ENCODE data around the gene USP20. TPM values are rescaled to one million over a fixed set of nuclear protein-coding genes. Genes with fewer than 3 reads are reported as not detected.

USP20 gene
- total RNA-seq, 2 experiments from 2014 or later, result 14.4 to 24.1 TPM

GRCh38 chr9:129873563-129874190 is 38.4 kb downstream of the USP20 start:
- Histone ChIP-seq H4K20me1 (ENCODE audit: insufficient read depth, low read length) (no peaks in the 10 kb centered on the region), H3K9me2 (ENCODE audit: insufficient read depth, low read length) (no peaks in the 10 kb centered on the region), H3K9me3 (ENCODE audit: low read length) (no peaks in the 10 kb centered on the region), H3K79me2 (ENCODE audit: insufficient read depth, low read depth, low read length) (no peaks in the 10 kb centered on the region), H3K27ac (ENCODE audit: low read depth, low read length, poor library complexity, severe bottlenecking) (no peak overlapping the region), H3K36me3 (ENCODE audit: insufficient read depth, low read length) (peaks cover 13% of the 10 kb centered on the region; the same call in 1 of the 2 replicates), H3K4me2 (ENCODE audit: low read length) (no peak overlapping the region), H3K4me1 (ENCODE audit: insufficient read depth, low read length, poor library complexity, severe bottlenecking) (no peaks in the 10 kb centered on the region), H2AFZ (ENCODE audit: low read length) (no peak overlapping the region), H3K4me3 (ENCODE audit: low read depth, low read length, poor library complexity, severe bottlenecking) (no peak overlapping the region)
- POLR2A ChIA-PET, result no interaction called here
- TF ChIP-seq EZH2phosphoT487 (IDR thresholded peaks at IDR 0.05; ENCODE audit: borderline replicate concordance, low read depth, low read length) (no peak), CTCF (conservative IDR thresholded peaks at IDR 0.05; ENCODE audit: low read length) (no peak)
- CTCF ChIA-PET (ENCODE audit: unreplicated experiment), result no interaction called here
- no TSS peak for BruUV-seq (replicated peaks)
- no peak for DNase-seq (ENCODE audit: low spot score)
- intact Hi-C loops (cut with micrococcal nuclease; ENCODE audit: unreplicated experiment), result no loop called here

DNA sequence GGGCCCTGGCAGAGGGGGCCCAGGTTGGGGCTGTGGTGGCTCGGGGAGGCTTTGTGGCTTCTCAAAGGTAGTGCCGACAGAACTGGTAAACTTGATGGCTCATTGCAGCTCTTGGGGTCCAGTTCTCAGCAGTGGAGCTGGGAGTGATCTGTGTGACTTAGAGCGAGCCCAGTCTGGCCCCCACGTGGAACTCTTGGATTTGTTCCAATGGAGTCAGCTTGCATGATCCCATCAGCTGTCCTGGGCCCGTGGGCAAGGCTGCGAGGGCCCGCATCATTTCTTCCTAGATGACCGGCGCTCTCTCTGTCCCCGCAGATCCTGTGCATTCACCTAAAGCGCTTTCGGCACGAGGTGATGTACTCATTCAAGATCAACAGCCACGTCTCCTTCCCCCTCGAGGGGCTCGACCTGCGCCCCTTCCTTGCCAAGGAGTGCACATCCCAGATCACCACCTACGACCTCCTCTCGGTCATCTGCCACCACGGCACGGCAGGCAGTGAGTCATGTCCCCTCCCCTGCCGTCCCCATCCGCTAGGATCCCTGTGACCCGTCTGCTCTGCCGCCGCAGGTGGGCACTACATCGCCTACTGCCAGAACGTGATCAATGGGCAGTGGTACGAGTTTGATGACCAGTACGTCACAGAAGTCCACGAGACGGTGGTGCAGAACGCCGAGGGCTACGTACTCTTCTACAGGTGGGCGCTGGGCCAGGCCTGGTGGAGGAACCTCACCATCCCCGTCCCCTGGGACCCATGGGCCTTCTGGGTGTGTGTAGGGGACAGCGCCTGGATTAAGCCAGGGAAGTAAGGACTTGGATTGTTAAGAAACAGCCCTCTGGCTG is 39.2 kb downstream of the USP20 start:
- TF ChIP-seq CTCF (conservative IDR thresholded peaks at IDR 0.05; ENCODE audit: low read length) (no peak), EZH2phosphoT487 (IDR thresholded peaks at IDR 0.05; ENCODE audit: borderline replicate concordance, low read depth, low read length) (no peak)
- DNase-seq (ENCODE audit: low spot score), result no peak
- Histone ChIP-seq H3K4me3 (ENCODE audit: low read depth, low read length, poor library complexity, severe bottlenecking) (no peak overlapping the region), H3K4me1 (ENCODE audit: insufficient read depth, low read length, poor library complexity, severe bottlenecking) (no peaks in the 10 kb centered on the region), H2AFZ (ENCODE audit: low read length) (no peak overlapping the region), H3K79me2 (ENCODE audit: insufficient read depth, low read depth, low read length) (no peaks in the 10 kb centered on the region), H3K9me3 (ENCODE audit: low read length) (no peaks in the 10 kb centered on the region), H3K36me3 (ENCODE audit: insufficient read depth, low read length) (peaks cover 13% of the 10 kb centered on the region; the same call in 1 of the 2 replicates), H3K9me2 (ENCODE audit: insufficient read depth, low read length) (no peaks in the 10 kb centered on the region), H4K20me1 (ENCODE audit: insufficient read depth, low read length) (no peaks in the 10 kb centered on the region), H3K27ac (ENCODE audit: low read depth, low read length, poor library complexity, severe bottlenecking) (no peak overlapping the region), H3K4me2 (ENCODE audit: low read length) (no peak overlapping the region)
- CTCF ChIA-PET (ENCODE audit: unreplicated experiment), result no interaction called here
- BruUV-seq (replicated peaks), result no TSS peak
- intact Hi-C loops (cut with micrococcal nuclease; ENCODE audit: unreplicated experiment), result no loop called here
- POLR2A ChIA-PET, result no interaction called here

GRCh38 chr9:129875181-129875611 is 39.9 kb downstream of the USP20 start:
- no peak overlapping the region for H3K27ac ChIP-seq (ENCODE audit: low read depth, low read length, poor library complexity, severe bottlenecking)
- peaks cover 16% of the 10 kb centered on the region; the same call in 1 of the 2 replicates for H3K36me3 ChIP-seq (ENCODE audit: insufficient read depth, low read length)
- H3K9me2 ChIP-seq (ENCODE audit: insufficient read depth, low read length), result no peaks in the 10 kb centered on the region
- BruUV-seq (replicated peaks), result no TSS peak
- POLR2A ChIA-PET, result no interaction called here
- CTCF ChIA-PET (ENCODE audit: unreplicated experiment), result no interaction called here
- intact Hi-C loops (cut with micrococcal nuclease; ENCODE audit: unreplicated experiment), result no loop called here
- H3K79me2 ChIP-seq (ENCODE audit: insufficient read depth, low read depth, low read length), result no peaks in the 10 kb centered on the region
- H3K4me1 ChIP-seq (ENCODE audit: insufficient read depth, low read length, poor library complexity, severe bottlenecking), result no peaks in the 10 kb centered on the region
- no peaks in the 10 kb centered on the region for H3K9me3 ChIP-seq (ENCODE audit: low read length)
- no peaks in the 10 kb centered on the region for H4K20me1 ChIP-seq (ENCODE audit: insufficient read depth, low read length)
- H3K4me2 ChIP-seq (ENCODE audit: low read length), result no peak overlapping the region
- no peak for DNase-seq (ENCODE audit: low spot score)
- H2AFZ ChIP-seq (ENCODE audit: low read length), result no peak overlapping the region
- TF ChIP-seq EZH2phosphoT487 (IDR thresholded peaks at IDR 0.05; ENCODE audit: borderline replicate concordance, low read depth, low read length), result no peak
- TF ChIP-seq CTCF (conservative IDR thresholded peaks at IDR 0.05; ENCODE audit: low read length), result peak; percentile 46
- no peak overlapping the region for H3K4me3 ChIP-seq (ENCODE audit: low read depth, low read length, poor library complexity, severe bottlenecking)

Measured in OCI-LY7 (cell line).